Activated T-cell treated with anti-CD3 and anti-CD28 coated beads, Interleukin-2, amount 50 U/mL, for 48 hours (primary cell): Measurements from ENCODE around the gene RPLP2.
A peak's percentile ranks its signal among the peaks of the same experiment; 100 is the strongest.

ENCODE experiments used
- DNase-seq, 2 experiments: peaks; one replicate each; pipeline ENCODE4 v3.0.0-alpha.2; 2020

RPLP2 gene

GRCh38 chr11:774873-775592 lies 34.7 kb upstream of the RPLP2 start:
- DNase-seq = no peak

DNA sequence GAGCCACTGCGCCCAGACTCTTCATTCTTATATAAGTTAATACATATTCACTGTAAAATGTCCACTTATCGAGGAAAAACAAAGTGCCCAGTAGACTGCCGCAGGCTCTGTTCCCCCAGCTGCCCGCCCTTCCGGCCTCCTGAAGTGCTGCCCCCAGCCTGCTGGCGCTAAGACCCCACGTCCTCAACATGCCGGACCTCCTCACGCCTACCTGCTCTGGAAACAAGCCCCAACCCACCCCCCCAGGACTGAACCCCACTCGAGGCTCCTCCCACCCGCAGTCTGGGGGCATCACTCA lies 33.6 kb upstream of the RPLP2 start:
- no peak for DNase-seq

DNA sequence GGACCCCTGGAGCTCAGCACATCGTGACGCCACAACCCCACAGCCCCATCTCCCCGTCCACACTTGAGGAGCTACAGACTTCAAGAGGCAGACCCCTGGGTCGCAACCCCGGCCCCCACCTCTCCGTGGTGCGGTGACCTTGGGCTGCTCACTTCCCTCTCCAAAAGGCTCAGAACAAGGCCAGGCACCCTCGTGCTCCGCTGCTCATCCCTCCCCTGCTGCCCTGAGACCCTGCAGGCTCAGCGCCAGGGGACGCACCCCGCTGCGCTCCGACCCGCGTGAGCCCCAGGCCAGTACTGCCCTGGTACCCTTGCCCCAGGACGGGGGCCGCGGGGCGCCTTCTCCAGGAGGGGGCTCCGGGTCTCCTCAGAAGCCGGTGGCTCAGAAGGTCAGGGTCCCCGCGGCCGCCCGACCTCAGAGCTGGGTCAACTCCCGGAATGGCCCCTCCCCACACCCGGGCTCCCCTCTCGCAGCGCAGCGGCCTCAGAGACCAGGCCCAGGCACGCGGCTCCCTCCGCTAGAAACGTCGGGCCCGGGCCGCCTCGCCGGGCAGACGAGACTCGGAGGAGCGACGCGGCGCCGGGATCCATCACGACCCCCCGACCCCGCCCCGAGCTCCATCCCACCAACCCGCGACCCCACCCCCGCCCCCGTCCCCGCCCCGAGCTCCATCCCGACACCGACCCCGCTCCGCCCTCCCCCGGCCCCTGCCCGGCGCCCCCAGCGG lies 33.0 kb upstream of the RPLP2 start:
- peak; percentile 54 to 67 for DNase-seq

- DNase-seq = peak; percentile 96 to 98
Measured at GRCh38 chr11:777288-778255, 32.2 kb upstream of the RPLP2 start, which contains the start of gene GATD1. GATD1 (minus strand) TSS chr11:777487; CDS start chr11:777462, 25 bp downstream.

GRCh38 chr11:778976-779954 lies 30.5 kb upstream of the RPLP2 start:
- DNase-seq = no peak

DNA sequence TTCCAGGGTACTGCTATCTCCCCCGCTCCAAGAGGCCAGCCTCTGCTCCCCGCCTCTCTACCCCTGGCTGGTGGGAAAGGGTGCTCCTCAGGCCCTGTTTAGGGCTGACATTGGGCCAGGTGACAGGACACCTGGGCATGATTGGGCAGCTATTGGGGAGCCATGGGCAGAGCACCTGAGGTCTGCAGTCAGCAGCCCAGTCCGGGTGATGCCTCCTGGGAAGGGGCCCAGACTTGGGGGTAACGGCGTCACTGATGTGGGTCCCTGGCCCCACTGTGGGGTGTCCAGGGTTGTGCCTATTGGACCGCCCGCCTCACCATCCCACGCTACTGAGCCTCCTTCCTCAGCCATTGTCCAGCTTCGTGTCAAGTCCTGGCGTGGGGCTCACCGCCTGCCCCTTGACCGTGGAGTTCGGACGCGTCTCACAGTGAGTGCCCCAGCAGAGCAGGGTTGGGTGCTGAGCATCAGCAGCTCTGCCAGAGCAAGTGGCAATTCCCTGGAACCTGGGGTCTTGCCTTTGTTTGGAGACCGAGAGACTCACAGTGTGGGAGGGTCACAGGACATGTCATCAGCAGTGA lies 29.7 kb upstream of the RPLP2 start:
- no peak for DNase-seq

- no peak for DNase-seq
Measured at GRCh38 chr11:782264-783174, 27.2 kb upstream of the RPLP2 start.

DNA sequence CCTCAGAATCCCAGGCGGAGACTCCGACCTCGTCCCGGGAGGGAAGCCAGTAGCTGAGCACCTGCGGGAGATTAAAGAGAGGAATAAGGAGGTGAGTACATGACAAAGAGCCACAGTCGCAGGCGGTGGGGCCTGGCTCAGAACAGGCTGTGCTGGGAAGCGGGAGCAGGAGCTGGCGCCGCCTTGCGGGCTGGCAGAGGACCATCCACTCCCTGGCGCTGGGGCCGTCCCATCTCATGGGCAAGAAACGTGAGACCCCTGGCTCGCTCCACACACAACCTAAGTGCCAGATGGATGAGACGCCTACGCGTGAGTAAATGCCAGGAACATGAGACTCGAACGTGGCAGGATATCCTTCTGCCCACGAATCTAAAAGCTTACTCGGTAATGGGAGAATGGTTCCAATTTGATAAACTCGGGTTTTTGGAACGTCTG lies 26.2 kb upstream of the RPLP2 start:
- peak in 1 of 2 experiments; percentile 52 for DNase-seq

- no peak for DNase-seq
Measured at GRCh38 chr11:786235-787083, 23.3 kb upstream of the RPLP2 start.

DNA sequence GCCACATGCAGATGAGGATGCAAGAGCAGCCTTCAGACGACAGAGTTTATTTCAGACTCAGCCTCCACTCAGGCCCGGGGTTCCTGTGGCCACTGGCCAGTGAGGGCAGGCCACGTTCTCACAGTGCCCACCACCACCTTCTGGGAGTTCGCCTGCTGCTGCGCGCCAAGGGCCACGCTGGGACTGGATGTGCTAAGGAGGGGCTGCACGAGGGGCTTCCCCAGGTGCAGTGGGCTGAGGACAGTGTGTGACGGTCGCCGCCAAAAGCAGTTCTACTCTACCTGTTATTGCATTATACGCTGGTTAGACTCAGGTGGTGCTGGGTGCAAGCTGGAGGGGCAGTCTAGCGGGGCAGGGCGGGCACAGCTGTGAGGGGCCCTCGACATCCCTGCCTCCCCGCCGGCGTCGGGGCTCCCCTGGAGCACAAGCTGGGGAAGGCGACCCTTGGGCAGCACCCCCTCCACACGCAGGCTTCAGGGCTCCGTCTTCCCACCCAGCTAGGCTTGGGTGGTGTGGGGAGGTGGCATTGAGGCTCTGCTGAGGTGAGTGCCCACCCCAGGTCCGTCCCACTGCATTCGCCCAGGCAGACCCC lies 22.6 kb upstream of the RPLP2 start:
- no peak for DNase-seq

GRCh38 chr11:788009-788640 lies 21.6 kb upstream of the RPLP2 start:
- DNase-seq = no peak

GRCh38 chr11:788953-789940 lies 20.5 kb upstream of the RPLP2 start:
- DNase-seq = no peak

- DNase-seq = peak; percentile 73 to 80
Measured at GRCh38 chr11:789943-790342, 19.8 kb upstream of the RPLP2 start, which contains the start of gene CEND1. CEND1 (minus strand) TSS chr11:790090; CDS start chr11:788576, 1,514 bp downstream.

DNA sequence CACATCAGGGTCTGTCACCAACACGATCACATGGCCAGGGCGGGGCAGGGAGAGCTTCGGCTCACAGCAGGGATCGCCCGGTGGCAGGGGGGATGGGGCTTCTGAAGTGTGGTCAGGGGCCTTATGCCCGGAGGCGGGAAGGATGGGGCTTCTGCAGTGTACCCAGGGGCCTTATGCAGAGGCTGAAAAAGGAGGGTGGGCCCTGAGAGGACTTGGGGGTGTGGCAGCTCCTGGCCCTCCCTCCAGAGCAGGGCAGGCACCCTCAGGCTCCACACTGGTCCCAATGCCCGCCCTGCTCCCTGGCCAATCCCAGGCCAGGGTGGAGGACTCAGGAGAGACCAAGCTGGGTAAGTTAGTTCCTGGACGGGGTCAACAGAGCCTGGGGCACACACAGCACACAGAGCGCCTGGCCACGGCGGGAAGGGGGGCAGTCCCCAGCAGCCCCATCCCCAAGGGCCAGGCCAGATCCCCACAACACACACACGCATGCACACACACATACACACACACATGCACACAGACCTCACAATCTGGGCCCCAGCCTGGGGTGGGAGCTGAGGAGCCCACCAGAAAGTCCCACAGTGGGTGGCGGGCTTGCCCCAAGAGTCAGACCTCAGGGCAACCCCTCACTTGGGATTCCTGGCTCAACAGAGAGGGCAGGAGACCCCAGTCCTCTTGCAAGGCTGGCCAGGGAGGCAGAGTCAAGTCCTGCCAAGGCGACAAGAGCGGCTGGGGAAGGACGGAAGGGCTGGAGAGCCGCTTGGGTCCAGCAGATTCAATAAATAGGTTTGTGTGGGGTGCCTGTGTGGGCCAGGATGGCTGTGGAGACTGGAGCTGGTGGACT lies 18.8 kb upstream of the RPLP2 start:
- no peak for DNase-seq

DNA sequence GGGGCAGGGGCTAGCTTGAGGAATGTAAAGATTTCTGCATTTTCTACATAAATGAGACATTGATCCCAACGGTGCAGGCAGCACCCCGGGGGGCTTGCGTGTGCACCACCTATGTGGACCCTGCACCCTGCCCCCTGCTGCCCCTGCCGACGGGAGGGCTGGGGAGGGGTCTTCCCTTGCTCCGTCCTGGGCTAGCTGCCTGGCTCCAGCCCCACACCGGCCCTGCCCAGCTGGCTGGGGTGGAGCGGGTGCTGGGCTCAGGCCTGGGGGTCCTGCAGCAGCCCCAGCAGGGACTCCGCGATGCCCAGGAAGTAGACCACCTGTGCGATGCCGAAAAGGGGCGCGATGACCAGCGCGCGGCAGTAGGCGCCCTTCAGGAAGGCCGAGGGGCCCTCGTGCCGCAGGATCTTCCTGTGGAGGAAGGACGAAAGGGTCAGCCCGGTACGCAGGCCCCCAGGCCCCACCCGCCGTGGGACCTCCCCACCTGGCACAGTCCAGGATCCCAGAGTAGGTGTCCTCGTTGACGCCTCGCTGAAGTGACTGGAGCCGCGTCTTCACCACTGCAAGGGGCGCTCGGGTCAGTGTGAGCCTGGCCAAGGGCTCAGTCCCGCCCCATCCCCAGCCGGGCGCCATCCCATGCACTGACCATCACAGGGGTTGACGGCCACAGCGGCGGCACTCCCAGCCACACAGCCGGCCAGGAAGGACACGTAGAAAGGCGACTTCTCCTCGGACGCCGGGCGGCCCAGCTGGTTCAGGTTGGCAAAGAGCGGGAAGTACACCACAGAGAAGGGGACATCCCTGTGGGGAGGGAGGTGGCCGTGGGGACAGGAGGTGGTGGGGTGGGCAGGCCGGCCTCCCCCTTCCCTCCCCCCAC lies 17.9 kb upstream of the RPLP2 start:
- no peak for DNase-seq
